IPS DF 19.7 (cell line): ENCODE results near the gene SCT.

Experiments
- DNase-seq: peaks from one replicate; pipeline ENCODE4 v3.0.0-alpha.2; 2013; ENCODE audit warnings: low read depth, low spot score

Gene SCT

GRCh38 chr11:586376-587316 lies 40.3 kb downstream of the SCT start:
- no peak for DNase-seq

DNA sequence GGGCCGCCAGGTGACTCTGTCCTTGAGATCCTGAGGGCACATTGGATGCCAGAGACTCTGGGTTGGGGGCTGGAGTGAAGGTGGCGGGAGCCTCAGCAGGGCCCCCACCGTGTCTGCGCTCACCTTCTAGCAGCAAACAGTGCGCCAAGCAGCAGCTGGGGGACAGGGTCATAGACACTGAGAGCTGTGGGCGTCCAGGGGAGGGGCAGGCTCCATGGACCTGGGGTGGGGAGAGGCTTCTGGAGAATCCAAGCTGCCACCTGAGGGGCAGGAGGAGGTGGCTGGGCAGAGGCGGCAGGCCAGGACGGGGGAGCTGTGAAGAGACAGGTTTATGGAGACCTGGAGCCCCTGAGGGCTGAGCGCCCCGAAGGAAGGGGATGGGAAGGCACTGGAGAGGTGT lies 42.7 kb downstream of the SCT start:
- DNase-seq, result no peak

- DNase-seq, result no peak
These were observed 45.2 kb downstream of the SCT start for GRCh38 chr11:581752-582151.

- no peak for DNase-seq
These were observed 45.6 kb downstream of the SCT start for GRCh38 chr11:581342-581741.

GRCh38 chr11:579830-580601 lies 47.0 kb downstream of the SCT start:
- DNase-seq, result no peak

DNA sequence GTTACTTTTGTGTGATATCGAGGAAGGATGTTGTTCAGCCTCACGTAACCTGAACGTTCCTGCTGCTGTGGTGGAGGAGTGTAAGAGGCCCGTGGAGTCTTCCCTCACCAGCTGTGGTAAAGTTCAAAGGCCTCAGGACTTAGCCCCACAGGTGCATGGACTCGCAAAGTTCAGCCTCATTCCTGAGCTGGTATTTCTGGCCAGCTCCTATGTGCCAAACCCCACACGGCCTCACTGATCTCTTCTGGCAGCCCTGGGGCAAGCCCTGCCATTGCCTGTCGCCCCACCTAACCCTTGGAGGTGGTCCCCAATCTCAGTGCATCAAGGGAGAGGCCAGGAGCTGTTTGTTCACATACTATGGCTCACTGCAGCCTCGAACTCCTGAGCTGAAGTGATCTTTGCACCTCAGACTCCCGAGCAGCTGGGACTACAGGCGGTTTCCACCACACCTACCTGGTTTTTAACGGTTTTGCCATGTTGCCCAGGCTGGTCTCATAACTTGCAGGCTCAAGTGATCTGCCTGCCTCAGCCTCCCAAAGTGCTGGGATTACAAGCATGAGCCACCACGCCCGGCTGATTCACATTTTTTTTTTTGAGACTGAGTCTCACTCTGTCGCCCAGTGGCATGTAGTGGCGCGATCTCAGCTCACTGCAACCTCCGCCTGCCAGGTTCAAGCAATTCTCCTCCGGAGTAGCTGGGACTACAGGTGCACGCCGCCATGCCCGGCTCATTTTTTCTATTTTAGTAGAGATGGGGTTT lies 48.5 kb downstream of the SCT start:
- DNase-seq, result no peak

DNA sequence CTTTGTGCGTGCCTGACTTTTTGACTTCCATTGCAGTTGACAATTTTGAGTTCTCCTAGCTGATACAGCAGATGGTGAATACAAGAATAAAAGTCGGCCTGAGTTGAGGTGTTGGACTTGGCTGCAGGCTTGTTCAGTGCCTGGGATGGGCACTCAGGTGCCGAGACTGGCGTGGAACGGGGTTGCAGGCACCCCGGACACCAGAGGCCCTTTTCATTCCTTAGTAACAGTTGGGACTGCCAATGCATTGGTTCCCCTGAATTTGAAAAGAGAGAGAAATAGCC lies 49.4 kb downstream of the SCT start:
- DNase-seq, result no peak

DNA sequence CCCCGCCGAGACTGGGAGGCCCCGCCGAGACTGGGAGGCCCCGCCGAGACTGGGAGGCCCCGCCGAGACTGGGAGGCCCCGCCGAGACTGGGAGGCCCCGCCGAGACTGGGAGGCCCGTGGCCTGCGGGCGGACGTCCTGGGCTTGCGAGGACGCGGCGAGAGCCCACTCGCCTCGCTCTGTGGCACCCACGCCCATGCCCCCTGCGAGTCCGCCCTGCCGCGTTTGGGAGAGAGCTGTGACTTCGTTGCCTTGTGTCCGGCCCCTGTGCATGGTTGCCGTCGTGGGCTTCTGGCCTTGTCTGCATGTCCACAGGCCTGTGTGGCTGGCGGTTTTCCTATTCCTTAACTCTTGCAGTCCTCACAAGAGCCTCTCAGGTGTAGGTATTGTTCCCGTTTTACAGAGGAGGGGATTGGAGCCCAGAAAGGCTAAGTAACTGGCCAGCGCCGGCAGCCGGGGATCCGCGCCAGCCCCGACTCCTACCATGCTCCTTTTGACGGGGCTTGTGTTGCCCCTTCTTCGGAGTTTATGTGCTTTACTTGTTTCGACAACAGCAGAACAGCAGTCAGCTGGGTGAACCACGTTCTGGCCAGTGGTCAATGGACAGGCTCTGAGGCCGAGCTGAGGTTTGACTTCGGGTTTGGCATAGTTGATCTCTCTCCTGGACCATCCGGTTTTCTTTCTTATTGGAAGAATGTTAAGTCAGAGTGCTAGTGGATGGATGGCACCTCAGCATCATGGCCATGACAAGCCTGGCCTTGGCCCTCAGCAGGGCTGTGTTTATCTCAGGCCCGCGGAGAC lies 50.0 kb downstream of the SCT start:
- DNase-seq, result no peak
